NCI-H2196 (cell line): ENCODE data around the gene SPRING1.
"Not testable (repeated sequence)": the region's sequence is repeated elsewhere in the genome, so short reads cannot be mapped to it uniquely, and the experiment has no call there.

Source experiments
- DNase-seq: peaks from one replicate; lab custom pipeline; 2025; ENCODE audit not compliant: unreplicated experiment; lab: John Stamatoyannopoulos, UW

SPRING1 gene

DNA sequence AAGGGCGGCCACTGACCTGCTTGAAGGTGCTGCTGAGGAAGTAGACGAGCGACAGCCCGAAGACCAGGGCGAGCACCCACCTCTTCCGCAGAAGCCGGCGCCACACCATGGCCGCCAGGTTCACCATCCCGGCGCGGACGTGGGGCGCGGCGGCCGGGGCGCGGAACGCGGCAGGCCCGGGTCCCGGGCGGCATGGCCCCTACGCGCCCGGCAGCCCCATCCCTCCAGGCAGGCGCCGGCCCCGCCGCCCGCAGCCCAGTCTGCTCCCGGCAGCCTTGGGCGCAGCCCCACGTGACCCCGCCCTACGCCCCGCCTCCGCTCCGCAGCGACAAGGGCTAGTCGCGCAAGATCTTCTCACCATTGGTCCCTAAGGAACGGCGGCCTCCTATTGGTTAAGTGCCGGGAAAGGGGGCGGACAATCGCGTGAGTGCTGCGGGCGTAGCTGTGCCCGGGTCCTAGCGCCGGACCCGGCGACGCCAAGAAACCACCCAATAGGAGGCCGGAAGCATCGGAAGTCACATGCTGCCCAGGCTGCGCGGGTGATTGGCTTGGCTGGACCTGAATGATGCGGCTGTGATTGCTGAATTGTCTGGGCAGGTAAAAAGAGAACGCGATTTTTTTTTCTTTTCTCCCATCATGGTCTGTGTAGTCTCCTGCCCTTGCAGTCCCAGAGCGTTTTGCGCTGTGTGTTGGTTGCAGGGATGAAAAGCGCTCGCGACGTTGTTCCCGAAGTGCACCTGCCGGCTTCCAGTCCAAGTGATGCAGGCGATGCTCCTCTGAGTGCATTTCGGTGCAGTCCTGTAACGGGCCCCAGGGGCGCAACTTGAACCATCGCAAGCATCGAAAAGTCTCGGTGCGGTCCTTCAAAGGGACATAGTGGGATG lies at the start of gene SPRING1, which contains the start of gene RNFT2:
Gene SPRING1 (minus strand): TSS at position 296 of the 884 bp plus-strand sequence. CDS start 169 bp downstream, at position 127.
Gene RNFT2 (plus strand): TSS at position 542 of the 884 bp plus-strand sequence. CDS start 2,183 bp downstream, outside the sequence.
- DNase-seq, result peak; percentile 98

DNA sequence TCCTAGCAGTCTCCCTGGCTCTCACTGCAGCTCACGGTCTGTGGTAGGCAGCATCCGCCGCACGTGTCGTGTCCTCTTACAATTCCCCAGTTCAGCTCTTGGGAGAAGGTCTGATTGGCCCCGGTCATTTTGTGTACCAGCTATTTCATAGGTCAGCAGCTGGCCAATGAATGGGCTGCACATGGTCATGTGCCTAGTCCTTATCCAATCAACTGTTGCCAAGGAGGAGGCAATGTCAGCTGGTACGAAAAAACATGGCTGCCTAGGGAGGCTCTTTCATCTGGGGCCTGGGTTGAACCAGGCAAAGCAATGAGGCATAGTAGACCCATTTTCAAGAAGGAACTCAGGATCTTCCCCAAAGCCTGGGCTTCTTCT lies 46.4 kb upstream of the SPRING1 start:
- no peak for DNase-seq

- DNase-seq, result peak; percentile 73
These were observed 45.8 kb upstream of the SPRING1 start for GRCh38 chr12:116783525-116784237.

GRCh38 chr12:116780942-116781341 lies 43.1 kb upstream of the SPRING1 start:
- DNase-seq, result no peak

DNA sequence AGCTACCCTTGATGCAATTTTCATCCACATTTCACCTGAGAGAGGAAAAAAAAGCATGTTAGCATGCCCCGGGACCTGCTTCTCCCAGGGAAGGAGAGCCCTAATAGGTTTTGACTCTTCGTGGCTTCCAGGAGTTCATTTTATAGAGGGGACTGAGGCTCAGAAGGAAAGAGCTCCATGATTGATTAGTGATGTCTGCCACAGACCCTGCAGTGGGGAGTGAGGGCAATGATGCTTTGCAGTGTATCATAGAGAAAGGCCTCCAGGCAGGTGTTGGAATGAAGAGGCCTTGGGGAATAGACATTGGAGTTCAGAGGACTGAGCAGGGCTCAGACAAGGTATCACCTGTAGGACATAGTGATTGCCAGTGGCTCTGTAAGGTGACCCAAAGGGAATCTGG lies 41.7 kb upstream of the SPRING1 start:
- DNase-seq, result no peak

DNA sequence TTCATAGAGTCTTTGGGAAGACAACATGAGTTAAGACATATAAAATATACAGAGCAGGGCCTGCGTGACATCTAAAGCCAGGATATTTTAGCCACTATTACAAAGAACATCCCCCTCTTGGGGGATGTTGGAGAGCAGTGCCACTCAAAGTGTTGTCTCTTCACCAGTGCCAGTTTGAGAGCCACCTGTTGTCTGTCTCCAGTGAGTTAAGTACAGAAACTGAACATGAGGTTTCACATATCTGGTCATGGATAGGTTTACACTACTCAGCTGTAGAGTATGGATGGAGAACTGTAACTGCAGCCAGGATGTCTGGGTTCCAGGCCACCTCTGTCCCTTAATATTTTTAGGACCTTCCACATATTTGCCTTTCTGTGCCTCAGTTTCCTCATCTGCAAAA lies 39.4 kb upstream of the SPRING1 start:
- no peak for DNase-seq

GRCh38 chr12:116774020-116774419 lies 36.2 kb upstream of the SPRING1 start:
- DNase-seq, result no peak

- DNase-seq, result no peak
These were observed 35.4 kb upstream of the SPRING1 start for GRCh38 chr12:116773276-116773731.

- no peak for DNase-seq
These were observed 33.8 kb upstream of the SPRING1 start for GRCh38 chr12:116771651-116772050.

GRCh38 chr12:116766746-116767145 lies 28.9 kb upstream of the SPRING1 start:
- DNase-seq, result no peak

- no peak for DNase-seq
These were observed 28.4 kb upstream of the SPRING1 start for GRCh38 chr12:116766285-116766684.

GRCh38 chr12:116765271-116765670 lies 27.4 kb upstream of the SPRING1 start:
- no peak for DNase-seq

GRCh38 chr12:116761499-116761898 lies 23.6 kb upstream of the SPRING1 start:
- no peak for DNase-seq

DNA sequence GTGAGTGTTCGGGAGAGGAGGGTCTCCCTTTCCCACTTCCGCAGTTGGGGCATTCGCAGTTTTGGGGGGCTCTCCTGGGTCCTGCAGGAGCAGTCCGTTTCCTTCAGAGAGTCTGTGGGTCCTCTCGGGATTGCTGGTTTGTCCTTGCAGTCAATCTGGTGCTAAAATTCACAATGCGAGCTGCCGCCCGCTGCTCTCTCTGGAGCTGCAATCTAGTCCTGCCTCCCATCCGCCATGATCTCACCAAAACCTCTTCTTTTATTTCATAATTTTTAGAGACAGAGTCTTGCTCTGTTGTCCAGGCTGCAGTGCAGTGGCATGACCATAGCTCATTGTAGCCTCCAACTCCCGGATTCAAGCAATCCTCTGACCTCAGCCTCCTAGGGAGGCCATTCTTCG lies 22.8 kb upstream of the SPRING1 start:
- no peak for DNase-seq

DNA sequence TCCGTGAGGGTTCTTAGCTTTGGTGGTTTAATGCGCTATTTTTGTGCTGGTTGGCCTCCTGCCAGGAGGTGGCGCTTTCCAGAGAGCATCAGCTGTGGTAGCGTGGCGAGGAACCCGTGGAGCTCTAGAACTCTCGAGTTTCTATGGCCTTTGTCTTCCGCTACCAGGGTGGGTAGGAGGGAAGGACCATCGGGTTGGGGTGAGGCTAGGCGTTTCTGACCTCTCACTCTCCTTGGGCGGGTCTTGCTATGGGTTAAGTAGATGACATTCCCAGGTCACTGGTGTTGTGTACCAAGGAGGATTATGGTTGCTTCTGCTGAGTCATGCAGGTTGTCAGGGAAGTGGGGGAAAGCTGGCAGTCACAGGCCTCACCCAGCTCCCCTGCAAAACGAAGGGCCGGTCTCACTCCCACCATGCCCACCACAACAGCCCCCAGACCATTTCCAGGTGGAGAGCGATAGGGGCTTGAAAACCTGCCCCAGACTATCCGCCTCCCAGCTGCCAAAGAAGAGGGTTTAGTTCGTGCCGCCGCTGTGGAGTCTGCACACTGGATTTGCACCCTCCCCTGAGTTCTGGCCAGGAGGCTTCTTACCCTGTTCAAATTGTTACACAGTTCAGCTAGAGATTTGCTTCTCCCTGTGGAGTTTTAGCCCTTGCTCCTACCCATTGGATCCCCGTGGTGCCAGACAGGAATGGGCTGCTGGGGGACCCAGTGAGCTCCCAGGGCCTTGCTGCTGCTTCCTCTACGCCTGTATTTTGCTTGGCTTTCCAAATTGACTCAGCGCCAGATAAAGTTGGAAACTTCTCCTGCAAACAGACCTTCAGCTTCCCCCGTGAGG lies 22.1 kb upstream of the SPRING1 start:
- DNase-seq, result no peak

DNA sequence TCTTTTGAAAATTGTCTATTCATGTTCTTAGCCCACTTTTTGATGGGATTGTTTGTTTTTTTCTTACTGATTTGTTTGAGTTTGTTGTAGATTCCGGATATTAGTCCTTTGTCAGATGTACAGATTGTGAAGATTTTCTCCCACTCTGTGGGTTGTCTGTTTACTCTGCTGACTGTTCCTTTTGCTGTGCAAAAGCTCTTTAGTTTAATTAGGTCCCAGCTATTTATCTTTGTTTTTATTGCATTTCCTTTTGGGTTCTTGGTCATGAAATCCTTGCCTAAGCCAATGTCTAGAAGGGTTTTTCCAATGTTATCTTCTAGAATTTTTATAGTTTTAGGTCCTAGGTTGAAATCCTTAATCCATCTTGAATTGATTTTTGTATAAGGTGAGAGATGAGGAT lies 16.9 kb upstream of the SPRING1 start:
- not testable (repeated sequence) for DNase-seq

DNA sequence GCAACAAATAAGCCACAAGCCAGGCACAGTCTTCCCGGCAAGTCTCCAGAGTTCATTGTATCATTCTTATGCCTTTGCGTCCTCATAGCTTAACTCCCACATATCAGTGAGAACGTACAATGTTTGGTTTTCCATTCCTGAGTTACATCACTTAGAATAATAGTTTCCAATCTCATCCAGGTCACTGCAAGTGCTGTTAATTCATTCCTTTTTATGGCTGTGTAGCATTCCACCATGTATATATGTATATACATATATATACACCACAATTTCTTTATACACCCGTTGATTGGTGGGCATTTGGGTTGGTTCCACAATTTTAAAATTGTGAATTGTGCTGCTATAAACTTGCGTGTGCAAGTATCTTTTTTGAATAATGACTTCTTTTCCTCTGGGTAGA lies 16.2 kb upstream of the SPRING1 start:
- not testable (repeated sequence) for DNase-seq

GRCh38 chr12:116750298-116750697 lies 12.4 kb upstream of the SPRING1 start:
- DNase-seq, result no peak

DNA sequence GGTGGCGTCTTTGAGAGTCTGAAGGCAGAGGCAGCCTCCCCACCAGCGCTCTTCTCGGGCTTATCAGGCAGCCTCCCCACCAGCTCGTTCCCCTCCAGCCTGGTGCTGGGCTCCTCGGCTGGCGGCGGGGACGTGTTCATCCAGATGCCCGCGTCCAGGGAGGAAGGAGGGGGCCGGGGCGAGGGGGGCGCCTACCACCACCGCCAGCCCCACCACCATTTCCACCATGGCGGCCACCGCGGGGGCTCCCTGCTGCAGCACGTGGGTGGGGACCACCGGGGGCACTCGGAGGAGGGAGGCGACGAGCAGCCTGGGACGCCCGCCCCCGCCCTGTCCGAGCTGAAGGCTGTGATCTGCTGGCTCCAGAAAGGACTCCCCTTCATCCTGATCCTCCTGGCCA lies 12.0 kb upstream of the SPRING1 start:
- DNase-seq, result no peak

DNA sequence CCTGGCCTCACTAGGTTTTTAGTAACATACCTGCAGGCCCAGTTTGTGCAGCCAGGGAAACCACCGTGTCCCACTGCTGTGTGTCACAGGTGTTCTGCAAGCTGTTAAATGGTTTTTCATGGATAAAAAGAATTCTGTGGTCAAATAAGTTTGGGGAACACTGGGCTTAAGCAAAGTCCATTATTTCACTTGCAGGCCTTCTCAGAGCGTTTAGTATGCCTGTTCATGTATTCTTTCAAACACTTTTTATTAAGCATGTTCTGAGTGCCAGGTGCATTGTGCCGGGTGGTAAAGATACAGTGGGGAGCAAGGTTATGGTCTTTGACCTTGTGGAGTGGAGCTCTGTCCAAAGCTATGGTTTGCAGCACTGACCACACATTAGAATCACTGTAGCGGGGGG lies 7.7 kb upstream of the SPRING1 start:
- no peak for DNase-seq

GRCh38 chr12:116744766-116745165 lies 6.9 kb upstream of the SPRING1 start:
- no peak for DNase-seq
